ENCODE results near the gene MAN2B2.
"Not testable (repeated sequence)": the region's sequence is repeated elsewhere in the genome, so short reads cannot be mapped to it uniquely, and the experiment has no call there.

The MAN2B2 gene

GRCh38 chr4:6618386-6619115 lies 43.6 kb downstream of the MAN2B2 start:
- DNase-seq, result no peak

DNA sequence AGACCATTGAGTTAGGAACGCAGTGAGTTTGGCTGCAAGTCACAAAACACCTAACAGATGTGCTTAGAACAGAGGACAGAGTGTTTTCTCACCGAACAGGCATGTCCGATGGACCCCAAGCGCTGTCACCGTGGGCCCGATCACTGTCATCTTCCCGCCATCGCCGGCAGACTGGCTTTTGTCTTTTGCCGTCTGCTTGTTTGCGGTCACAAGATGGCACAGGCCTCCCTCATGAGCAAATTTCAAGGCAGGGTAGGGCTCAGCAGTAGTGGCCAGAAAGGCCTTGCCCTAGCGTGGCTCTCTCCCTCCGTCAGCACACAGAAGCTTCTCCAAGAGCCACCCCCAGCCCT lies 44.1 kb downstream of the MAN2B2 start:
- no peak for DNase-seq

- DNase-seq, result no peak
Observed at GRCh38 chr4:6619466-6620255, 44.7 kb downstream of the MAN2B2 start.

DNA sequence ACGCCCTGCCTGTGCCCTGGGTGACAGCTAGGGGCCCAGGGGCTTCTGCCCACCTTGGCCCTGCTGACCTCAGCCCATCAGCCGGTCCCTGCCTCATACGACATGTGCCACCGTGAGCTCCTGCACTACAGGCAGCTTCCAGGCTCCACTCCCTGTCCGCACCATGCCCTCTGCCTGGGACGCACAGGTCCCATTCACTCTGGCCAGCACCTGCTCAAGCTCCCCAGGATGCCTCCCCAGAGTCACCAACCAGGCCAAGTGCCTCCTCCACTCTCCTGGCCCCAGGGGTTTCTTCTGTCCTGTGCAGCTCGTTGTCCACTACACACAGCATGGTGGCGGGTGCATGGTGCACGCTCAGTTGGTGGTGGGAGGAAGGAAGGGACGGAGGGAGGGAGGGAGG lies 45.3 kb downstream of the MAN2B2 start:
- DNase-seq, result no peak

GRCh38 chr4:6620891-6621555 lies 46.0 kb downstream of the MAN2B2 start:
- no peak for DNase-seq

GRCh38 chr4:6621556-6621927 lies 46.6 kb downstream of the MAN2B2 start:
- no peak for DNase-seq

DNA sequence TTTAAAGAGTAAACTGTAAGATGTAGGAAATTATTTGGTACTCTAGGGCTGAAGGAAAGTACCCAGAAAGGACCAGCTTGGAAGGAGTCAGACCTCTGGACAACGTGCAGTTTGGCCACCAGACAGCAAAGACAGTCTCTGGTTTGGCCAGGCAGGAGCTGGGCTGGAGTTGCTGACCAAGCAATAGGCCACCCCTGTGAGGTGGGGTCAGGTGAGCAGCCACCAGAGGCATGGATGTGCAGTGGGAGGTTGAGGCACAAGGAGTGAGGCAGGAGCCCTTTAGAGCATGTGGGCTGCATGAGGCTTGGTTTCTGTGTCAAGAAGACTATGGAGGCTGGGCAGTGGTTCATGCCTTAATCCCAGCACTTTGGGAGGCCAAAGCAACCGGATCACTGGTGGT lies 47.8 kb downstream of the MAN2B2 start:
- no peak for DNase-seq

DNA sequence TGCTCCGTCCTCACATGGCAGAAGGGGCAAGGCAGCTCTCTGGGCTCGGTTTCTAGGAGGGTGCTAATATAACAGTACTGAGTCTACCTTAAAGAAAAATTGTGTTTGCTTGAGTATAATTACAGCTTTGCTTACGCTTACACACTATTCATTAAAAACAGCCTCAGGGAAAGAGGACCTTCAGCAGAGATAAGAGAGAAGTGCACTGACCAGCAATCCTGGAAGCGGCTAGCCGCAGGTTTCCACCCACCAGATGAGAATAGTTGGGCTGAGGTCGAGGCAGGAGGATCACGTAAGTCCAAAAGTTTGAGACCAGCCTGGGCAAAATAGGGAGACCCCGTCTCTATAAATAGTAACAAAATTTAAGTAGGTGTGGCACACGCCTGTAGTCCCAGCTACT lies 50.3 kb downstream of the MAN2B2 start:
- no peak for DNase-seq

- no peak for DNase-seq
Observed at GRCh38 chr4:6626066-6626465, 51.1 kb downstream of the MAN2B2 start.

DNA sequence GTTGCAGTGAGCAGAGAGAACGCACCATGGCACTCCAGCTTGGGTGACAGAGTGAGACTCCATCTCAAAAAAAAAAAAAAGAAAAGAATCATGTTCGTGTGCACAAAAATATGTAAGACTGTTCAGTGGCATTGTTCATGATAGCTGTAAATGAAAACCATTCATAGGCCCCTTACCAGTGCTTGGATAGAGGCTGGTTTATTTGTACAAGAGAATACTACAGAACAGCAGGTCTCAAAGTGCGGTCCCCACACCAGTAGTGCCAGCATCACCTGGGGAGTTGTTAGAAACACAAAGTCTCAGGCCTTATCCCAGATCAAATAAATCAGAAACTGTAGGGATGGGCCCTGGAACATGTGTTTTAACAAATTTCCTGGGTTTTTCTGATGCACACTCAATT lies 52.8 kb downstream of the MAN2B2 start:
- no peak for DNase-seq

DNA sequence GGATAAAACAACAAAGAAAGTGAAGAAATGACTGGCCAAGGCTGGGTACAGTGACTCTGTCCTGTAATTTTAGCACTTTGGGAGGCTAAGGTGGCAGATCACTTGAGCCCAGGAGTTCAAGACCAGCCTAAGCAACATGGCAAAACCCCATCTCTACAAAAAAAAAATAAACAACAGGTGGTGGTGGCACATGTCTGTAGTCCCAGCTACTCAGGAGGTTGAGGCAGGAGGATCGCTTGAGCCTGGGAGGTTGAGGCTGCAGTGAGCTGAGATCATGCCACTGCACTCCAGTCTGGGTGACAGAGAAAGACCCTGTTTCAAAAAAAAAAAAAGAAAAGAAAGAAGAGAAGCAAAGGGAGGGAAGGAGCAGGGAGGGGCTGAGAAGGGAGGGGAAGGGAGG lies 53.5 kb downstream of the MAN2B2 start:
- not testable (repeated sequence) for DNase-seq

DNA sequence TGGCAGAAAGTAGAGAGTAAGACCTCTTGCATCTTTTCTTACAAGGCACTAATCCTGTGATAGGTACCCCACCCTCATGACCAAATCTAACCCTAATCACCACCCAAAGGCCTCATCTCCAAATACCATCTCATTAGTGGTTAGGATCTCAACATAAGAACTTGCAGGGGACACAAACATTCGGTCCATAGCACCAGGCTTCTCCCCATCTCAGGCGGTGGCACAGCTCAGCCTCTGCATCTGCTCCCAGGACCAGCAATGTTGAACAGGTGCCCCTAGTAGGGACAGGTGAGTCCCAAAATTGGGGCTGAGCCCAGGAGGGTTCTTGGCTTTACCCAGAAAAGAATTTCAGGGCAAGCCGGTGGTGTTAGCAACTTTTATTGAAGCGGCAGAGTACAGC lies 57.1 kb downstream of the MAN2B2 start:
- DNase-seq, result no peak

DNA sequence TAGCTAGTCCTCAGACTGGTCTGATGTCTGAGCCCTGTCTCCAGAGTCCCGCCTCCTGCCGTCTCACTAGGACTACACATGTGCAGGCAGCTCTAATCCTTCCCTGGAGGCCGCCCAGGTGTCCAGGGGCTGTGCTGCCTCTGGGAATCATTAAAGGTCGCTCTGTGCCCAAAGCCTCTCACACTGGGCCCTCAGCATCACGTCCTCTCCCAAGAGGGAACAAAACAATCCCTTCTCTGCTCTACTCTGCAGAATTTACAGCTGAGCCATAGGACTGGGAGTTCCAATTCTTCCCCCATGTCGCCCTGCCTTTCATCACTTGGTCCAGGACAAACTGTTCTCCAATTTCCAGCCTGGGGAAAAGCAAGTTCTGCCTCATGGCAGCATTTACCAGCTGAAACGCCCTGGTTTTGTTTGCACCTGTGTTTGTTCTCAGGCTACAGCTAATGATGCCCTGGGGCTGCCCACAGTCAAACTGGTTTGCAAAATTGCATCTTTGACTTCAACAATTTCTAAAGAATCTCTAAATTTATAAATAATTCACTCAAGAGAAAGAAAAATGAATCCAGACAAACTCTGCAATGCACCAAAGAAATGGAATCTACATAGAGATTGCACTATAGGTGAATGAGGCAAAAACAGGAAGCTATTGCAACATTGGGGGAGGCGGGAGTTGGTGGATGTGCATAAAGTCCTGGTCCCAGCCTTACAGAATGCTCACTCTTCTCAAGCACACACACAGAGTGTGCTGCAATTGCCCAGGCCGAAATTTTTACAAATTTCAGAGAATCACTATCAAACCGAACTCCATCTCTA lies 58.3 kb downstream of the MAN2B2 start:
- DNase-seq, result no peak

DNA sequence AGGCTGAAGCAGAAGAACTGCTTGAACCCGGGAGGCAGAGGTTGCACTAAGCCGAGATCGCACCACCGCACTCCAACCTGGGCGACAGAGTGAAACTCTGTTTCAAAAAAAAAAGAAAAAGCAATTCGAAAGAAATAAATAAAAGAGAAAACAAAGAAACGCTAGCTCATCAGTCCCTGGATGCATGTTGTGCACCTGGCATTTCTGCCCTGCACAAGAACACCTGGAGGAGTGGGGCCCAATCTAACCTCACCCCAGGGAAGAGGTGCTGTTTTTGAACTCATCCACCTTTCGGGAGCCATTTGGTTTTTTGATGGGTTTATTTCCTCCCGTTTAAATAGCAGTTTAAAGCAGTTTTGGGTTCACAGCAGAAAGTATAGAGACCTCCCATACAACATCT lies 59.8 kb downstream of the MAN2B2 start:
- no peak for DNase-seq

GRCh38 chr4:6639137-6639680 lies 64.2 kb downstream of the MAN2B2 start:
- no peak for DNase-seq

DNA sequence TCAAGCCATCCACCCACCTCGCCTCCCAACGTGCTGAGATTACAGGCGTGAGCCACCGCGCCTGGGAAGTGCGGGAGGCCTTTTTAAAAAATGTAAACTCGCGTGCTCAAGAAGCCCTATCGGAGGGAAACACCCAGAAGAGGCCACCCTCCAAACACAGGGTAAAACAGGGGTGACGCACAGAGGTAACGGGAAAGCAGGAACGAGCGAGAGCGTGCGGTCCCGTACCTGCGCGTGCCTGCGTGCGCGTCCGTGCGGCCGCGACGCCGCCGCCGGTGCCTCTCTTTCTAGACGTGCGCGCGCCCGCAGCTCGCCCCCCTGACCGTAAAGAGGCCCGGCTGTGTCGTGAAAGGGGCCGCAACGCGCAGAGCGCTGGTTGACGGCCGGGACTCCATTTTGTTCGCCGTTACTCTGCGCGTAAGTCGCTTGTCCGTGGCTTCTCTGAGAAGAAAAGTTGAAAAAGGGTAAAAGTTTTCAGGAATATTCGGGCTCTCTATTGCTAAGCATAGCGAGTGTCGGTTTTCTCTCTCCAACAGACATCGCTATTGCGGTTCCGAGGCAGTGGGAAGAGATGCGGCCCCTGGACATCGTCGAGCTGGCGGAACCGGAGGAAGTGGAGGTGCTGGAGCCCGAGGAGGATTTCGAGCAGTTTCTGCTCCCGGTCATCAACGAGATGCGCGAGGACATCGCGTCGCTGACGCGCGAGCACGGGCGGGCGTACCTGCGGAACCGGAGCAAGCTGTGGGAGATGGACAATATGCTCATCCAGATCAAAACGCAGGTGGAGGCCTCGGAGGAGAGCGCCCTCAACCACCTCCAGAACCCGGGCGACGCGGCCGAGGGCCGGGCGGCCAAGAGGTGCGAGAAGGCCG lies 65.5 kb downstream of the MAN2B2 start, which contains the start of gene MRFAP1:
Gene MRFAP1, plus strand, starts transcription at position 394 of the 872 bp plus-strand sequence. Its CDS starts 178 bp downstream, at position 572.
- DNase-seq, result peak; percentile 95

- DNase-seq, result peak; percentile 35
Observed at GRCh38 chr4:6641164-6641970, 66.4 kb downstream of the MAN2B2 start.

DNA sequence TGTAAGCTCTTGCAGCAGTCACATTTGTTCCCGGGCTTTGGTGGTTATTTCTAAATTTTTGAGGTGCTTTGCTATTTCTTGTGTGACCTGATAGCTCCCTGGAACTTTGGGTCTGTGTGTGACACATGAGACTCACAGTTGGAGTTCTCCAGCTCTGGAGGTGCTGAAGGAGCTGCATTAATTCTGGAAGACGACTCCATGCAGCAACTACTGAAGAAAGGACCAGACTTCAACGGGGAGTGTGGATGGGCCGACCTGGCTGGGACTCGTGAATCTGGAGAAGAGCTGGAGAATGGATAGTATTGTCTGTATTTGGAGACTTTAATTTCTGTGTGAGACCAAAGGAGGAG lies 67.0 kb downstream of the MAN2B2 start:
- no peak for DNase-seq

DNA sequence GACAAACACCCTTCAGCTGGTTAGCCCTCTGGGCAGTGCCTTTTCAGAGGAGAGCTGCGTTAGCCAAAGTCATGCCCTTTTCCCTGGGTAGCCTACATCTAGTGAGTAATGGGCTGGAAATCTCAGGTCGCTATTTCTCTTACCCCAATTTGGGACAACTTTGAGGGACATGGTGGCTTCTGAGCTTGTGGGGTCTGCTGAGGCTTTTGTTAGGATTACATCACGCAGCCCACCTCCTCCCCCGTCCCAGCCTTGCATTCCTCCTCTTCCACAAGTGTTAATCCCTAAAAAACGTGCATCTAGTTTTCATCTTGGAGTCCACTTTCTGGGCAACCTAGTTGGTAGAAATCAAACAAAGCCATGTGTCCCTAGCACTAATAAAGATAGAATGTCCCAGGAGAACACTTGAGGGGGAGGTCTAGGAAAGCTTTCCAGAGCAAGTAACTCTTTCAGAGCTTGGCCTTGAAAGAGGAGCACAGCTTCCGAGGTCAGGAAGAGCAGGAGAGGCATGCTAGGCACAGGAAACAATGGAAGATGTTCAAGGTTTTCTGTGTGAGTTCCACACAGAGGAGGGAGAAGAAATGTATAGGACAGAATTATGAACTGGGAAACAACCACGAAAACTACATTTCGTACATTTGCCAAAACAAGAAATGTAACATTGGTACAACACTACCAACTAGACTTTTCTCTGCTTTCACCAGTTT lies 68.3 kb downstream of the MAN2B2 start:
- no peak for DNase-seq

Data from stimulated activated CD4-positive, alpha-beta T cell treated with anti-CD3 and anti-CD28 coated beads, Interleukin-1b, Interleukin-23, amount 100 ng/mL, for 48 hours (primary cell).